Measurements from ENCODE around the gene PPP2R2B. TPM values are rescaled to one million over a fixed set of nuclear protein-coding genes. Genes with fewer than 3 reads are reported as not detected.

PPP2R2B gene
- total RNA-seq, 1 experiment from 2014 or later, result not detected

GRCh38 chr5:146565764-146566367 is 312.7 kb downstream of the PPP2R2B start:
- H3K27me3 ChIP-seq (ENCODE audit: insufficient read depth, low read length), result no peaks in the 10 kb centered on the region
- H3K4me2 ChIP-seq (ENCODE audit: low read length), result peak overlapping the region; percentile 41
- H3K27ac ChIP-seq (ENCODE audit: low read depth, low read length), result no peak overlapping the region
- no TSS peak for BruUV-seq (replicated peaks)
- TF ChIP-seq FOSL1 (IDR thresholded peaks at IDR 0.05; ENCODE audit: low read depth), result no peak; the same call in 1 of the 2 replicates
- peak; percentile 91 for TF ChIP-seq YY1 (IDR thresholded peaks at IDR 0.05; ENCODE audit: extremely low read depth, insufficient replicate concordance, low read depth, low read length)
- peak; percentile 79 for TF ChIP-seq RAD21 (IDR thresholded peaks at IDR 0.05; ENCODE audit: low read depth)
- TF ChIP-seq CTCF (IDR thresholded peaks at IDR 0.05 in 2 of 3, conservative IDR thresholded peaks at IDR 0.05 in 1 of 3; ENCODE audit: borderline replicate concordance in 1 of 3, insufficient read depth in 1 of 3, low read depth in 2 of 3, low read length in 2 of 3), result peak; percentile 68 to 80 (median 77)
- peak; percentile 66; the same call in 1 of the 2 replicates for TF ChIP-seq CBX3 (IDR thresholded peaks at IDR 0.05; ENCODE audit: low read depth)
- TF ChIP-seq ELF1 (IDR thresholded peaks at IDR 0.05; ENCODE audit: borderline replicate concordance, low read depth), result no peak
- TF ChIP-seq CEBPB (IDR thresholded peaks at IDR 0.05; ENCODE audit: low read depth), result peak; percentile 73
- no peak for TF ChIP-seq ZNF274 (IDR thresholded peaks at IDR 0.05; ENCODE audit: low read depth, low read length)
- no peak for TF ChIP-seq SP1 (IDR thresholded peaks at IDR 0.05; ENCODE audit: low read depth)
- no peaks in the 10 kb centered on the region for H3K79me2 ChIP-seq (ENCODE audit: insufficient read depth, low read length)
- POLR2A ChIA-PET, result no interaction called here
- H3K9me2 ChIP-seq (ENCODE audit: insufficient read depth), result no peaks in the 10 kb centered on the region
- H3K4me1 ChIP-seq (ENCODE audit: control insufficient read depth in 1 of 2, insufficient read depth in 2 of 2, low read length in 2 of 2), result peaks cover 0 to 17% of the 10 kb centered on the region in 2 experiments; a peak in 1 of 4 replicates
- H3K9ac ChIP-seq (ENCODE audit: low read length), result no peak overlapping the region
- H3K36me3 ChIP-seq (ENCODE audit: control insufficient read depth in 1 of 2, insufficient read depth in 2 of 2, low read length in 2 of 2), result no peaks in the 10 kb centered on the region
- no peaks in the 10 kb centered on the region for H4K20me1 ChIP-seq (ENCODE audit: insufficient read depth)
- ATAC-seq (peak; percentile 99), DNase-seq (ENCODE audit: low read depth, low spot score) (peak; percentile 63)
- RAD21 ChIA-PET (ENCODE audit: low non-redundant PET in 1 of 2, low total read pairs in 2 of 2, uncharacterized antibody in 2 of 2, unreplicated experiment in 2 of 2), result interaction anchor here (0.8 to 1.7 kb wide), 2 partner anchors 400 kb away, joined by 3 to 5 read pairs; no protein-coding TSS in a partner anchor
- H2AFZ ChIP-seq (ENCODE audit: low read depth, low read length, poor library complexity, severe bottlenecking), result peak overlapping the region; percentile 29
- H3K9me3 ChIP-seq (ENCODE audit: control insufficient read depth in 1 of 2, insufficient read depth in 1 of 2, low read depth in 1 of 2, low read length in 2 of 2), result no peaks in the 10 kb centered on the region
- H3K4me3 ChIP-seq (replicated peaks in 1 of 2; ENCODE audit: low read depth in 1 of 2, low read length in 2 of 2), result no peak overlapping the region
- CTCF ChIA-PET, result interaction anchor here (0.6 to 2.0 kb wide), 5 partner anchors 11 to 623 kb away, joined by 3 to 20 read pairs (median 4); no protein-coding TSS in a partner anchor
- intact Hi-C loops (cut with micrococcal nuclease), result no loop called here
